ENCODE measurements around the gene ZNF544. TPM values are rescaled to one million over a fixed set of nuclear protein-coding genes. Genes with fewer than 3 reads are reported as not detected.

The ZNF544 gene
- total and polyA plus RNA-seq, 2 donors (not counting 1 experiment from before 2014, with no cell fraction given) = 37.1 to 65.7 TPM

- Mint-ChIP-seq H3K27ac (peak overlapping the region; percentile 93), H3K27me3 (no peaks in the 10 kb centered on the region), H3K4me3 (peak overlapping the region; percentile 91), H3K9me3 (ENCODE audit: insufficient read depth) (no peaks in the 10 kb centered on the region), H3K4me1 (peaks cover 38% of the 10 kb centered on the region)
- H3K4me2 ChIP-seq (replicated peaks; ENCODE audit: low read depth, low read length, poor library complexity, severe bottlenecking) = peak overlapping the region; percentile 95
- H3K4me1 ChIP-seq (ENCODE audit: control insufficient read depth in 2 of 2, insufficient read depth in 2 of 2, low read length in 2 of 2) = peaks cover 13 to 19% of the 10 kb centered on the region in 2 donors
- intact Hi-C loops (cut with micrococcal nuclease) = loop anchor here (1.0 kb wide), 10 partner anchors 27 to 645 kb away; partner anchors contain the start of genes ERVK3-1, ZNF132, ZNF211 and ZNF274
- H3K27ac ChIP-seq (ENCODE audit: low read length in 2 of 2) = peak overlapping the region; percentile 73 to 86
- POLR2A ChIA-PET = interaction anchor here (0.6 to 1.5 kb wide), 8 partner anchors 10 to 298 kb away, joined by 3 to 9 read pairs (median 3); partner anchors contain the start of genes CHMP2A, ERVK3-1, ZNF497 and ZNF544
- peak overlapping the region; percentile 100 for H2AFZ ChIP-seq (ENCODE audit: insufficient read depth, low read depth, low read length, poor library complexity, severe bottlenecking)
- H3K79me2 ChIP-seq (ENCODE audit: control insufficient read depth, insufficient read depth, low read length) = peaks cover 28% of the 10 kb centered on the region
- H4K20me1 ChIP-seq (ENCODE audit: control insufficient read depth, insufficient read depth, low read length, poor library complexity, severe bottlenecking) = no peaks in the 10 kb centered on the region
- CTCF ChIA-PET = no interaction called here
- DNase-seq (no peak), ATAC-seq (ENCODE audit: low read depth) (no peak)
- no peaks in the 10 kb centered on the region for H3K27me3 ChIP-seq (replicated peaks in 1 of 4; ENCODE audit: control extremely low read depth in 1 of 4, control insufficient read depth in 3 of 4, insufficient read depth in 4 of 4, low read length in 3 of 4)
- peak overlapping the region; percentile 99 for H3K9ac ChIP-seq (ENCODE audit: low read length)
- H3K9me3 ChIP-seq (ENCODE audit: control extremely low read depth in 1 of 3, control insufficient read depth in 2 of 3, insufficient read depth in 1 of 3, low read length in 2 of 3) = peaks cover 0 to 30% (median 2%) of the 10 kb centered on the region in 3 donors
- peak overlapping the region; percentile 72 to 98 (median 95) for H3K4me3 ChIP-seq (ENCODE audit: control extremely low read depth in 1 of 5, extremely low read depth in 1 of 5, insufficient read depth in 1 of 5, low read depth in 2 of 5, low read length in 4 of 5)
- TF ChIP-seq CTCF (IDR thresholded peaks at IDR 0.05) (no peak), EZH2 (IDR thresholded peaks at IDR 0.05; ENCODE audit: borderline replicate concordance, insufficient read depth, low read depth, low read length, poor library complexity, severe bottlenecking) (no peak)
- 22% methylated on average over 14 of the region's 25 CpGs for WGBS (ENCODE audit: insufficient coverage)
- peaks cover 0 to 2% of the 10 kb centered on the region in 2 experiments for H3K36me3 ChIP-seq (replicated peaks in 1 of 2; ENCODE audit: control extremely low read depth in 1 of 2, control insufficient read depth in 1 of 2, extremely low read depth in 1 of 2, insufficient read depth in 2 of 2, low read length in 1 of 2)
Observed at GRCh38 chr19:58277748-58278540, 49.2 kb downstream of the ZNF544 start.
